ENCODE measurements around the gene MEIS1. TPM values are rescaled to one million over a fixed set of nuclear protein-coding genes. Genes with fewer than 3 reads are reported as not detected.

MEIS1 gene
- total and polyA plus RNA-seq, 2 donors (not counting 1 experiment from before 2014, with no cell fraction given): 48.3 to 139 TPM

- DNase-seq (ENCODE audit: low read depth in 2 of 2): peak; percentile 41 to 66
- Histone ChIP-seq H3K27me3 (ENCODE audit: control insufficient read depth, insufficient read depth, low read length) (no peaks in the 10 kb centered on the region), H3K27ac (ENCODE audit: insufficient read depth, low read length) (peak overlapping the region; percentile 93), H3K36me3 (ENCODE audit: control insufficient read depth, insufficient read depth, low read length) (peaks cover 10% of the 10 kb centered on the region), H3K4me2 (ENCODE audit: extremely low read depth, insufficient read depth, low read length) (peak overlapping the region; percentile 95), H3K9ac (ENCODE audit: insufficient read depth, low read length) (peak overlapping the region; percentile 61), H3K79me2 (ENCODE audit: control insufficient read depth, insufficient read depth, low read length) (peaks cover 88% of the 10 kb centered on the region), H3K4me3 (replicated peaks in 1 of 4; ENCODE audit: control extremely low read depth in 1 of 4, insufficient read depth in 1 of 4, low read depth in 3 of 4, low read length in 4 of 4) (peak overlapping the region; percentile 67 to 100 (median 87)), H4K20me1 (ENCODE audit: control insufficient read depth, extremely low read depth, insufficient read depth, low read length) (no peaks in the 10 kb centered on the region), H3K9me3 (ENCODE audit: control insufficient read depth, insufficient read depth, low read depth, low read length) (no peaks in the 10 kb centered on the region), H3K4me1 (ENCODE audit: control insufficient read depth, extremely low read depth, insufficient read depth, low read length) (peaks cover 2% of the 10 kb centered on the region), H2AFZ (ENCODE audit: low read length) (no peak overlapping the region)
- TF ChIP-seq EZH2 (IDR thresholded peaks at IDR 0.05; ENCODE audit: low read length, missing control alignments) (no peak), CTCF (conservative IDR thresholded peaks at IDR 0.05 in 1 of 2, IDR thresholded peaks at IDR 0.05 in 1 of 2; ENCODE audit: low read depth in 1 of 2, low read length in 2 of 2) (no peak)
Measured at GRCh38 chr2:66437109-66437690, 2.3 kb downstream of the MEIS1 start.

GRCh38 chr2:66437691-66438497, 3.0 kb downstream of the MEIS1 start:
- Histone ChIP-seq H3K79me2 (ENCODE audit: control insufficient read depth, insufficient read depth, low read length) (peaks cover 95% of the 10 kb centered on the region), H4K20me1 (ENCODE audit: control insufficient read depth, extremely low read depth, insufficient read depth, low read length) (no peaks in the 10 kb centered on the region), H3K36me3 (ENCODE audit: control insufficient read depth, insufficient read depth, low read length) (peaks cover 10% of the 10 kb centered on the region), H3K9me3 (ENCODE audit: control insufficient read depth, insufficient read depth, low read depth, low read length) (no peaks in the 10 kb centered on the region), H3K4me3 (replicated peaks in 1 of 4; ENCODE audit: control extremely low read depth in 1 of 4, insufficient read depth in 1 of 4, low read depth in 3 of 4, low read length in 4 of 4) (peak overlapping the region; percentile 67 to 100 (median 87)), H3K27me3 (ENCODE audit: control insufficient read depth, insufficient read depth, low read length) (no peaks in the 10 kb centered on the region), H2AFZ (ENCODE audit: low read length) (no peak overlapping the region), H3K27ac (ENCODE audit: insufficient read depth, low read length) (peak overlapping the region; percentile 93), H3K4me1 (ENCODE audit: control insufficient read depth, extremely low read depth, insufficient read depth, low read length) (no peaks in the 10 kb centered on the region), H3K9ac (ENCODE audit: insufficient read depth, low read length) (peak overlapping the region; percentile 61), H3K4me2 (ENCODE audit: extremely low read depth, insufficient read depth, low read length) (peak overlapping the region; percentile 95)
- no peak for TF ChIP-seq EZH2 (IDR thresholded peaks at IDR 0.05; ENCODE audit: low read length, missing control alignments)
- TF ChIP-seq CTCF (conservative IDR thresholded peaks at IDR 0.05 in 1 of 2, IDR thresholded peaks at IDR 0.05 in 1 of 2; ENCODE audit: low read depth in 1 of 2, low read length in 2 of 2): no peak
- peak in 1 of 2 donors; percentile 57 for DNase-seq (ENCODE audit: low read depth in 2 of 2)

GRCh38 chr2:66438498-66438833, 3.5 kb downstream of the MEIS1 start:
- peak in 1 of 2 donors; percentile 41 for DNase-seq (ENCODE audit: low read depth in 2 of 2)
- H3K4me1 ChIP-seq (ENCODE audit: control insufficient read depth, extremely low read depth, insufficient read depth, low read length): no peaks in the 10 kb centered on the region
- no peaks in the 10 kb centered on the region for H4K20me1 ChIP-seq (ENCODE audit: control insufficient read depth, extremely low read depth, insufficient read depth, low read length)
- peaks cover 10% of the 10 kb centered on the region for H3K36me3 ChIP-seq (ENCODE audit: control insufficient read depth, insufficient read depth, low read length)
- TF ChIP-seq EZH2 (IDR thresholded peaks at IDR 0.05; ENCODE audit: low read length, missing control alignments) (no peak), CTCF (conservative IDR thresholded peaks at IDR 0.05 in 1 of 2, IDR thresholded peaks at IDR 0.05 in 1 of 2; ENCODE audit: low read depth in 1 of 2, low read length in 2 of 2) (no peak)
- no peak overlapping the region for H2AFZ ChIP-seq (ENCODE audit: low read length)
- peak overlapping the region; percentile 93 for H3K27ac ChIP-seq (ENCODE audit: insufficient read depth, low read length)
- peak overlapping the region; percentile 61 for H3K9ac ChIP-seq (ENCODE audit: insufficient read depth, low read length)
- H3K79me2 ChIP-seq (ENCODE audit: control insufficient read depth, insufficient read depth, low read length): peaks cover 99% of the 10 kb centered on the region
- H3K27me3 ChIP-seq (ENCODE audit: control insufficient read depth, insufficient read depth, low read length): no peaks in the 10 kb centered on the region
- no peaks in the 10 kb centered on the region for H3K9me3 ChIP-seq (ENCODE audit: control insufficient read depth, insufficient read depth, low read depth, low read length)
- H3K4me2 ChIP-seq (ENCODE audit: extremely low read depth, insufficient read depth, low read length): peak overlapping the region; percentile 95
- H3K4me3 ChIP-seq (replicated peaks in 1 of 4; ENCODE audit: control extremely low read depth in 1 of 4, insufficient read depth in 1 of 4, low read depth in 3 of 4, low read length in 4 of 4): peak overlapping the region; percentile 67 to 100 (median 87)
